K562 (cell line): Measurements from ENCODE around the gene TTLL9. TPM values are rescaled to one million over a fixed set of nuclear protein-coding genes. Genes with fewer than 3 reads are reported as not detected.

Experiments
- ATAC-seq: fragments of 200-7000 bp; cut with Tn5 transposase; 3 replicates; pipeline ENCODE4 v1.9.1; 2020; ENCODE audit warnings: moderate library complexity
- BruUV-seq: library from RNA; stranded (reverse); fragments of 400-500 nt; replicated peaks from 2 replicates; lab custom pipeline; 2021; lab: Mats Ljungman, UMichigan
- CTCF ChIA-PET: fragments of 300-600 bp; formaldehyde crosslinking; extraction: SDS; loops from one replicate; lab custom pipeline; 2021; ENCODE audit warnings: low intra/inter-chr PET ratio; lab: Yijun Ruan, JAX
- POLR2A ChIA-PET: fragments of 300-600, 350-650 bp; sonication (Branson Sonifier 250); formaldehyde crosslinking; extraction: SDS; loops from one replicate; lab custom pipeline; 2021; ENCODE audit warnings: antibody characterized with exemption, inconsistent platforms; lab: Yijun Ruan, JAX
- DNase-seq, 4 experiments: peaks; one replicate each; pipeline versions ENCODE4 v3.0.0 to v3.0.0-alpha.2; 2011 to 2018; ENCODE audit warnings: low spot score in 3 of 4, mixed read lengths in 3 of 4; ENCODE audit errors: extremely low read depth in 1 of 4
- FAIRE-seq: peaks from 2 replicates; lab custom pipeline; 2011; peaks lifted over from hg19 to GRCh38; lab: Jason Lieb, UNC
- H2AFZ ChIP-seq: 2 replicates; pipeline ENCODE4 v1.6.0; 2011; ENCODE audit warnings: low read depth, low read length, control low read depth, inconsistent platforms
- H3K27ac ChIP-seq: fragments of 200-600 bp; 3 replicates; pipeline ENCODE4 v1.8.0; 2011; ENCODE audit warnings: low read depth, mild to moderate bottlenecking, control low read depth, inconsistent platforms, low read length, moderate library complexity, mixed read lengths; ENCODE audit errors: extremely low read depth
- H3K27me3 ChIP-seq, 2 experiments: fragments of 300-600 bp in 1 of 2; 2 replicates in 1 of 2; 3 replicates in 1 of 2; pipeline versions ENCODE4 v1.6.0 to v1.8.0; 2011; ENCODE audit warnings: inconsistent platforms in 2 of 2, low read length in 2 of 2, mild to moderate bottlenecking in 1 of 2, mixed read lengths in 1 of 2, moderate library complexity in 1 of 2; ENCODE audit not compliant: control insufficient read depth in 2 of 2, insufficient read depth in 2 of 2
- H3K36me3 ChIP-seq: fragments of 300-600 bp; 3 replicates; pipeline ENCODE4 v1.8.0; 2011; ENCODE audit warnings: mild to moderate bottlenecking, low read length, inconsistent platforms; ENCODE audit not compliant: control insufficient read depth, insufficient read depth
- H3K4me1 ChIP-seq, 2 experiments: fragments of 200-600 bp in 1 of 2; replicated peaks in 1 of 2; 2 replicates in 1 of 2; 3 replicates in 1 of 2; pipeline versions ENCODE4 v1.5.1 to v1.8.0; 2011; ENCODE audit warnings: inconsistent platforms in 2 of 2, low read length in 2 of 2, mild to moderate bottlenecking in 1 of 2, mixed read lengths in 1 of 2, moderate library complexity in 1 of 2; ENCODE audit not compliant: control insufficient read depth in 2 of 2, insufficient read depth in 2 of 2
- H3K4me2 ChIP-seq: 2 replicates; pipeline ENCODE4 v1.6.1; 2011; ENCODE audit warnings: low read length, control low read depth, inconsistent platforms, mixed read lengths; ENCODE audit not compliant: insufficient read depth
- H3K4me3 ChIP-seq: fragments of 200-600 bp; sonication (generic), shearing (Covaris generic); 2 replicates; pipeline ENCODE4 v1.5.1; 2016; ENCODE audit warnings: control low read depth, inconsistent platforms
- H3K79me2 ChIP-seq: fragments of 200-600 bp; 3 replicates; pipeline ENCODE4 v1.8.0; 2011; ENCODE audit warnings: low read length, inconsistent platforms; ENCODE audit not compliant: control insufficient read depth, insufficient read depth
- H3K9ac ChIP-seq, 2 experiments: 2 replicates each; pipeline versions ENCODE4 v1.6.0 to v1.6.1; 2011; ENCODE audit warnings: low read depth in 2 of 2, low read length in 2 of 2, control low read depth in 1 of 2, inconsistent platforms in 1 of 2, mild to moderate bottlenecking in 1 of 2, mixed read lengths in 1 of 2; ENCODE audit not compliant: insufficient read depth in 1 of 2
- H3K9me1 ChIP-seq: one replicate; pipeline ENCODE4 v1.6.0; 2011; ENCODE audit warnings: inconsistent platforms, mild to moderate bottlenecking, low read length, moderate library complexity; ENCODE audit not compliant: control insufficient read depth, insufficient read depth
- H3K9me3 ChIP-seq: replicated peaks from 2 replicates; pipeline ENCODE4 v1.5.1; 2011; ENCODE audit warnings: low read depth, low read length, inconsistent platforms; ENCODE audit not compliant: control insufficient read depth, insufficient read depth
- H4K20me1 ChIP-seq: replicated peaks from 2 replicates; pipeline ENCODE4 v1.6.1; 2011; ENCODE audit warnings: low read length, inconsistent platforms, mixed read lengths; ENCODE audit not compliant: control insufficient read depth, insufficient read depth
- CREB1 ChIP-seq, 2 experiments: sonication (generic) in 1 of 2; formaldehyde crosslinking in 1 of 2; IDR thresholded peaks; 2 replicates each; pipeline versions ENCODE4 v1.6.1 to v1.8.0; 2012 to 2022; ENCODE audit warnings: inconsistent platforms in 1 of 2, mild to moderate bottlenecking in 1 of 2, missing genetic modification reagents in 1 of 2, moderate library complexity in 1 of 2
- CREBBP ChIP-seq: IDR thresholded peaks from one replicate; pipeline ENCODE4 v1.6.1; 2012; ENCODE audit warnings: low read depth, mild to moderate bottlenecking, control low read depth, inconsistent platforms, low read length
- EP400 ChIP-seq: fragments of 450-650 bp; IDR thresholded peaks from 2 replicates; pipeline ENCODE4 v1.6.1; 2017; ENCODE audit warnings: antibody characterized with exemption, mild to moderate bottlenecking, moderate library complexity
- ETS2 ChIP-seq: IDR thresholded peaks from 2 replicates; pipeline ENCODE4 v1.6.1; 2016; ENCODE audit warnings: borderline replicate concordance, missing genetic modification characterization, mild to moderate bottlenecking, moderate library complexity, missing compliant biosample characterization; ENCODE audit not compliant: poor library complexity, severe bottlenecking
- FOXK2 ChIP-seq, 2 experiments: fragments of 450-650 bp; IDR thresholded peaks in 1 of 2; conservative IDR thresholded peaks in 1 of 2; 2 replicates each; pipeline ENCODE4 v1.6.1; 2016; ENCODE audit warnings: low read depth in 2 of 2, mild to moderate bottlenecking in 1 of 2
- HDAC6 ChIP-seq: IDR thresholded peaks from 2 replicates; pipeline ENCODE4 v1.6.1; 2012; ENCODE audit warnings: low read depth, mild to moderate bottlenecking, control low read depth, inconsistent platforms, low read length, moderate library complexity
- ILK ChIP-seq: fragments of 450-650 bp; IDR thresholded peaks from 2 replicates; pipeline ENCODE4 v1.6.1; 2016; ENCODE audit warnings: missing genetic modification characterization, low read depth, mild to moderate bottlenecking, missing compliant biosample characterization, moderate library complexity, borderline replicate concordance
- JUNB ChIP-seq: fragments of 450-650 bp; formaldehyde crosslinking; conservative IDR thresholded peaks from 2 replicates; pipeline ENCODE4 v1.4.0; 2020; ENCODE audit warnings: mild to moderate bottlenecking
- LEF1 ChIP-seq: fragments of 450-650 bp; IDR thresholded peaks from 2 replicates; pipeline ENCODE4 v1.6.1; 2016; ENCODE audit warnings: mild to moderate bottlenecking
- MYNN ChIP-seq, 2 experiments: sonication (generic); formaldehyde crosslinking in 1 of 2; IDR thresholded peaks; 2 replicates each; pipeline versions ENCODE4 v1.5.0 to v1.6.1; 2016 to 2020; ENCODE audit warnings: antibody characterized with exemption in 1 of 2, missing genetic modification reagents in 1 of 2
- NCOR1 ChIP-seq: fragments of 450-650 bp; IDR thresholded peaks from 2 replicates; pipeline ENCODE4 v1.6.1; 2016; ENCODE audit warnings: mild to moderate bottlenecking, moderate library complexity
- NFIX ChIP-seq: fragments of 250-450 bp; sonication (Bioruptor Pico); IDR thresholded peaks from 2 replicates; pipeline ENCODE4 v1.4.0; 2020; ENCODE audit warnings: low read depth, mild to moderate bottlenecking, moderate library complexity
- SNAPC5 ChIP-seq: fragments of 250-450 bp; sonication (Bioruptor Pico); IDR thresholded peaks from 2 replicates; pipeline ENCODE4 v1.8.0; 2021; ENCODE audit warnings: moderate library complexity, mild to moderate bottlenecking, inconsistent platforms
- ZBTB9 ChIP-seq: fragments of 450-650 bp; formaldehyde crosslinking; IDR thresholded peaks from 2 replicates; pipeline ENCODE4 v1.4.0; 2020; ENCODE audit warnings: mild to moderate bottlenecking, moderate library complexity
- WGBS: fragments of 100-300 bp; shearing (Covaris generic); methylation state at CpG from one replicate; pipeline ENCODE4 v1.1.6; 2016; ENCODE audit warnings: low coverage, mixed read lengths; ENCODE audit not compliant: insufficient coverage; ENCODE audit errors: missing lambda C conversion rate; 5-methylcytosine and 5-hydroxymethylcytosine counted together
- in situ Hi-C: fragments of 300-500 bp; cut with MboI; formaldehyde crosslinking; loops from 4 replicates; pipeline ENCODE4 v1.15.0; 2018; ENCODE audit warnings: inconsistent platforms, mixed read lengths
- intact Hi-C: fragments of 100-400 bp; cut with micrococcal nuclease; formaldehyde crosslinking; loops from 2 replicates; pipeline ENCODE4 v1.14.2; 2022
- polyA plus RNA-seq, 8 experiments: library from polyadenylated mRNA; depleted of rRNA in 4 of 8; stranded (reverse) in 5 of 8; unstranded in 3 of 8; fragments of >200 nt; fragmentation: Nextera tagmentation in 2 of 8; fragmentation: Illumina TruSeq in 1 of 8; extraction: Ambion mirVana in 2 of 8; extraction: Trizol in 1 of 8; gene quantifications; 2 replicates each; pipeline versions ENCODE4 v1.2.1 to v1.2.3, GENCODE V29; 2011 to 2014; ENCODE audit warnings: inconsistent platforms in 1 of 8, missing spikeins in 1 of 8
- total RNA-seq, 7 experiments: library from RNA; depleted of rRNA in 6 of 7; stranded (reverse); fragments of >200 nt in 6 of 7; fragmentation: Illumina TruSeq in 2 of 7; extraction: Trizol in 2 of 7; gene quantifications; 2 replicates each; pipeline versions ENCODE4 v1.2.1 to v1.2.3, GENCODE V29; 2011 to 2021; ENCODE audit warnings: low replicate concordance in 1 of 7
- TF ChIP-seq, protein P1 (sequence below), 2 experiments: fragments of 450-650 bp in 1 of 2; sonication (generic) in 1 of 2; formaldehyde crosslinking in 1 of 2; IDR thresholded peaks in 1 of 2; conservative IDR thresholded peaks in 1 of 2; 2 replicates each; pipeline versions ENCODE4 v1.6.1 to v1.8.1; 2016 to 2023; ENCODE audit warnings: mild to moderate bottlenecking in 2 of 2, moderate library complexity in 2 of 2, inconsistent platforms in 1 of 2, missing genetic modification reagents in 1 of 2

Gene TTLL9
- total and polyA plus RNA-seq, 9 of the 15 experiments (the other 6 are each of a cell fraction or from before 2014, with no cell fraction given), result 0.06 to 0.07 TPM; not detected in 7

- BruUV-seq, result no TSS peak
- POLR2A ChIA-PET, result interaction anchor here (0.6 to 2.7 kb wide), 4 partner anchors 8 to 60 kb away, joined by 3 to 6 read pairs (median 3); no protein-coding TSS in a partner anchor
- Histone ChIP-seq H3K36me3 (peaks cover 64% of the 10 kb centered on the region), H3K9me3 (peaks cover 10% of the 10 kb centered on the region), H4K20me1 (peaks cover 18% of the 10 kb centered on the region), H3K4me2 (no peak overlapping the region), H3K27me3 (no peaks in the 10 kb centered on the region), H3K27ac (no peak overlapping the region), H3K9me1 (peaks cover under 1% of the 10 kb centered on the region), H3K4me1 (peaks cover 12 to 13% of the 10 kb centered on the region in 2 experiments), H3K79me2 (peaks cover 24% of the 10 kb centered on the region), H3K9ac (no peak overlapping the region), H3K4me3 (no peak overlapping the region), H2AFZ (no peak overlapping the region)
- 100% methylated on average over 4 of the region's 6 CpGs for WGBS
- CTCF ChIA-PET, result no interaction called here
- ATAC-seq, result no peak
- no peak for DNase-seq
- intact Hi-C loops (no loop called here), in situ Hi-C loops (no loop called here)
- FAIRE-seq, result no peak
- TF ChIP-seq CREBBP, result no peak
- TF ChIP-seq LEF1, result no peak
- no peak for TF ChIP-seq EP400
- no peak for TF ChIP-seq ETS2 (tag)
- TF ChIP-seq ILK (tag), result no peak
- TF ChIP-seq CREB1 (IDR thresholded peaks at IDR 0.05), result no peak
- TF ChIP-seq CREB1 (CRISPR knock-in tag; IDR thresholded peaks at IDR 0.05), result no peak
- TF ChIP-seq JUNB (CRISPR knock-in tag), result no peak
- TF ChIP-seq NFIX (CRISPR knock-in tag), result no peak
- no peak for TF ChIP-seq HDAC6
- no peak for TF ChIP-seq ZBTB9
- TF ChIP-seq SNAPC5 (CRISPR knock-in tag), result no peak
- TF ChIP-seq FOXK2 (conservative IDR thresholded peaks at IDR 0.05 in 1 of 2, IDR thresholded peaks at IDR 0.05 in 1 of 2; ENCODE audit: low read depth in 2 of 2), result no peak
- TF ChIP-seq, protein P1, sequence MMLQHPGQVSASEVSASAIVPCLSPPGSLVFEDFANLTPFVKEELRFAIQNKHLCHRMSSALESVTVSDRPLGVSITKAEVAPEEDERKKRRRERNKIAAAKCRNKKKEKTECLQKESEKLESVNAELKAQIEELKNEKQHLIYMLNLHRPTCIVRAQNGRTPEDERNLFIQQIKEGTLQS (IDR thresholded peaks at IDR 0.05), result no peak
- TF ChIP-seq, protein P1 (CRISPR knock-in tag; conservative IDR thresholded peaks at IDR 0.05), result no peak
- TF ChIP-seq MYNN (IDR thresholded peaks at IDR 0.05), result no peak
- TF ChIP-seq MYNN (CRISPR knock-in tag; IDR thresholded peaks at IDR 0.05), result no peak
- no peak for TF ChIP-seq NCOR1
Measured at GRCh38 chr20:31945785-31946184, 75.4 kb downstream of the TTLL9 start.
